Common myeloid progenitor, CD34-positive (primary cell): ENCODE data around the gene MDM4.
A peak's percentile ranks its signal among the peaks of the same experiment; 100 is the strongest.

ENCODE experiments used
- CTCF ChIA-PET: fragments of 350-600 bp; sonication (Branson Sonifier 250); formaldehyde crosslinking; loops from one replicate; lab custom pipeline; 2021; ENCODE audit warnings: antibody characterized with exemption; lab: Charles Lee
- POLR2A ChIA-PET: fragments of 350-600 bp; sonication (Branson Sonifier 250); formaldehyde crosslinking; loops from one replicate; lab custom pipeline; 2021; ENCODE audit warnings: antibody characterized with exemption; lab: Charles Lee
- DNase-seq, 3 donors: peaks; one replicate each; pipeline versions ENCODE4 v3.0.0 to v3.0.0-alpha.2; 2013
- H3K27ac ChIP-seq, 2 experiments: 1 replicate in 1 of 2; 2 replicates in 1 of 2; pipeline ENCODE4 v1.7.0; 2013; ENCODE audit warnings: inconsistent platforms in 2 of 2, low read length in 2 of 2, mild to moderate bottlenecking in 2 of 2, low read depth in 1 of 2, moderate library complexity in 1 of 2; ENCODE audit not compliant: severe bottlenecking in 2 of 2, insufficient read depth in 1 of 2, poor library complexity in 1 of 2
- H3K27me3 ChIP-seq, 5 experiments: replicated peaks in 2 of 5; 1 replicate in 3 of 5; 2 replicates in 2 of 5; pipeline versions ENCODE4 v1.6.1 to v1.7.0; 2013; ENCODE audit warnings: low read length in 4 of 5, mild to moderate bottlenecking in 2 of 5, moderate library complexity in 2 of 5, inconsistent platforms in 1 of 5; ENCODE audit not compliant: insufficient read depth in 5 of 5, control insufficient read depth in 4 of 5
- H3K36me3 ChIP-seq, 4 experiments: 1 replicate in 2 of 4; 2 replicates in 2 of 4; pipeline versions ENCODE4 v1.6.1 to v1.7.0; 2013; ENCODE audit warnings: low read length in 3 of 4, control low read depth in 1 of 4, mild to moderate bottlenecking in 1 of 4; ENCODE audit not compliant: control insufficient read depth in 4 of 4, insufficient read depth in 4 of 4
- H3K4me1 ChIP-seq, 4 experiments: 1 replicate in 3 of 4; 2 replicates in 1 of 4; pipeline versions ENCODE4 v1.6.1 to v1.7.1; 2013; ENCODE audit warnings: low read length in 3 of 4, mild to moderate bottlenecking in 3 of 4, control low read depth in 1 of 4, inconsistent platforms in 1 of 4, moderate library complexity in 1 of 4; ENCODE audit not compliant: control insufficient read depth in 4 of 4, insufficient read depth in 4 of 4; ENCODE audit errors: control extremely low read depth in 1 of 4
- H3K4me3 ChIP-seq, 7 experiments: 1 replicate in 4 of 7; 2 replicates in 3 of 7; pipeline versions ENCODE4 v1.5.1 to v1.7.0; 2013; ENCODE audit warnings: mild to moderate bottlenecking in 7 of 7, low read length in 6 of 7, moderate library complexity in 6 of 7, inconsistent platforms in 2 of 7, low read depth in 2 of 7, control low read depth in 1 of 7; ENCODE audit not compliant: insufficient read depth in 4 of 7, control insufficient read depth in 1 of 7; ENCODE audit errors: extremely low read depth in 1 of 7
- H3K9me3 ChIP-seq, 5 experiments: 1 replicate in 4 of 5; 2 replicates in 1 of 5; pipeline versions ENCODE4 v1.6.1 to v1.7.1; 2013; ENCODE audit warnings: low read length in 4 of 5, mild to moderate bottlenecking in 2 of 5, inconsistent platforms in 1 of 5, low read depth in 1 of 5, moderate library complexity in 1 of 5; ENCODE audit not compliant: control insufficient read depth in 4 of 5, insufficient read depth in 2 of 5; ENCODE audit errors: control extremely low read depth in 1 of 5
- WGBS: methylation state at CpG from one replicate; pipeline ENCODE4 v1.1.5; 2013; ENCODE audit not compliant: insufficient coverage; 5-methylcytosine and 5-hydroxymethylcytosine counted together

Gene MDM4

DNA sequence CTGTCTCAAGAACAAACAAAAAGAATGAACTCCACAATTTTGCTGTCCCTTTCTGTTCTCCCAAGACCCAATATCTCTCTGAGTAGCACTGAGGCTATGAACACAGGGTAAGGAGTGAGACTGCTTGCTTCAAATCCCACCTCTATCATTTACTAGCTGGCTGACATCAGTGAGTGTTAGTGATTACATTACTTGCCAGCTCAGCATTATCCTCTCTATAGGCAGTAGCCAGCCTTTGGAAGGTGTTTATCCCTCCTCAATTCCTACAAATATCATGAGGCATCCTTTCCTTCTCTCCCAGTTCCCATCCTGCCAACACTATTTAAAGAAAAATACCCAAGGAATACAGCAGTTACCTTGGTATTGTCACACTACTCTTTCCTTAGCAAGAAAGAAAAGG, 24.6 kb upstream of the MDM4 start:
- H3K9me3 ChIP-seq: no peaks in the 10 kb centered on the region
- H3K27ac ChIP-seq: no peak overlapping the region
- H3K27me3 ChIP-seq: no peaks in the 10 kb centered on the region
- peaks cover 9 to 56% (median 43%) of the 10 kb centered on the region in 4 experiments for H3K4me1 ChIP-seq
- CTCF ChIA-PET: interaction anchor here (1.7 to 20.1 kb wide), 6 partner anchors 9 to 50 kb away, joined by 9 to 916 read pairs (median 36); no protein-coding TSS in a partner anchor
- H3K36me3 ChIP-seq: peaks cover 0 to 2% (median 0%) of the 10 kb centered on the region in 4 experiments
- POLR2A ChIA-PET: no interaction called here
- H3K4me3 ChIP-seq: peak overlapping the region in 1 of 7 experiments; percentile 95
- DNase-seq: no peak

DNA sequence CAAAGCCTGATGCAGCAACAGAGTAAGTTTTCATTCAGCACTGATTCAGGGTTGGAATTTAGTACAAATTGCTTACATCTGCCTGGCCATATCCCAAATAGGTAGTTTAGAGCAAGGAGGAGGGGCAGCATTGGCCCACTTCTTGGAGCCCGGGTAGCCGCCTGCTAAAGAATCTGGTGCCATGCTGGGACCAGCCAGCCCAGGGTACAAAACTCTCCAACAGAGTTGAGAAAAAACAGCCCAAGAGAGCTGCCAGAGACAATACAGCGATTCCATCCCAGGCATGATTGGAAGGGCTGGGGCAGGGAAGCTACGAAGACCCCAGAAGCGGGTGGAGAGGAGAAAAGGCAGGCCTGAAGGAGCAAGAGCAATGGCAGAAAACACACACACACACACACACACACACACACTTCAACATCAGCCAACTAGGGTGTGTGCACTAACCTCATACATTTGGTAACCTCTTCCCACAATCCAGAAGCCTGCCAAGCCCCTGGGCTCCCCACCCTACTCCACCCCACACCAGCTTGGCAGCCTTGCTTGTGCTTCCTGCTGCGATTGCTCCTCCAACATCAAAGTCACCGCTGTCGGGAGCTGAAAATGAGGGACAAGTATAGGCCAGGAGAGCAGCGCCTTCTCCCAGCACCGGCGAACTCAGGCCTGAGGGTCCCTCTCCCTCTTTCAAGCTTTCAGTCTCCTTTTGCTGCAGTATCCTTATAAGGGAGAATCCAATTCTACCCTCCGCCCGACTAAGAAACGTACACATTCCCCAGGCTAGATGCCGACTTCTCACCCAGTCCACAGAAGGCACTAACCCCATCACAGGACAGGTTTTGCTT, 22.8 kb upstream of the MDM4 start:
- H3K4me1 ChIP-seq: peaks cover 9 to 64% (median 44%) of the 10 kb centered on the region in 4 experiments
- no peaks in the 10 kb centered on the region for H3K36me3 ChIP-seq
- H3K9me3 ChIP-seq: no peaks in the 10 kb centered on the region
- CTCF ChIA-PET: interaction anchor here (0.7 to 20.1 kb wide), 19 partner anchors 7 to 314 kb away, joined by 3 to 916 read pairs (median 4); no protein-coding TSS in a partner anchor
- H3K27ac ChIP-seq: peak overlapping the region in 1 of 2 experiments; percentile 76
- peak overlapping the region; percentile 72 to 95 (median 84) for H3K4me3 ChIP-seq
- DNase-seq: peak in 2 of 3 donors; percentile 65 to 73
- no peaks in the 10 kb centered on the region for H3K27me3 ChIP-seq
- 12% methylated on average over 9 of the region's 15 CpGs for WGBS
- POLR2A ChIA-PET: interaction anchor here (1.2 to 2.0 kb wide), 4 partner anchors 10 to 47 kb away, joined by 3 to 8 read pairs (median 6); no protein-coding TSS in a partner anchor

DNA sequence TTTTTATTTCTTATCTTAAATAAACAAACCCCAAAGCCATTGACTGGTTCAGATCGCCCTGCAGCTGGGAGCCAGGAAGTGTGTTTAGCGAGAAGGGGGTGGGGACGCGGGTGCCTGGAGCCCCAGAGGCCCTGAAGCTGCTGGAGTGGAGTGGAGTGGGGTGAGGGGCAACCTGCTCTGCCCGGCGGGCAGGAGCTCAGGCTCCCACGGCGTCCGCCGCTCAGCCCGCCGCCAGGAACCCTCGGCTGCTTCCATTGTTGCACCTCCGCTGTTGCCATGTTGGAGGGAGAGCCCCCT, 22.3 kb upstream of the MDM4 start:
- H3K36me3 ChIP-seq: no peaks in the 10 kb centered on the region
- WGBS: 0% methylated on average over 11 of the region's 14 CpGs
- ChIA-PET POLR2A (interaction anchor here (1.2 to 2.0 kb wide), 5 partner anchors 9 to 48 kb away, joined by 3 to 8 read pairs (median 4); no protein-coding TSS in a partner anchor), CTCF (interaction anchor here (0.7 to 20.1 kb wide), 17 partner anchors 7 to 313 kb away, joined by 3 to 916 read pairs (median 4); no protein-coding TSS in a partner anchor)
- peaks cover 9 to 64% (median 44%) of the 10 kb centered on the region in 4 experiments for H3K4me1 ChIP-seq
- DNase-seq: peak; percentile 63 to 91 (median 86)
- H3K4me3 ChIP-seq: peak overlapping the region; percentile 72 to 95 (median 84)
- H3K27me3 ChIP-seq: no peaks in the 10 kb centered on the region
- H3K9me3 ChIP-seq: no peaks in the 10 kb centered on the region
- H3K27ac ChIP-seq: peak overlapping the region in 1 of 2 experiments; percentile 76

DNA sequence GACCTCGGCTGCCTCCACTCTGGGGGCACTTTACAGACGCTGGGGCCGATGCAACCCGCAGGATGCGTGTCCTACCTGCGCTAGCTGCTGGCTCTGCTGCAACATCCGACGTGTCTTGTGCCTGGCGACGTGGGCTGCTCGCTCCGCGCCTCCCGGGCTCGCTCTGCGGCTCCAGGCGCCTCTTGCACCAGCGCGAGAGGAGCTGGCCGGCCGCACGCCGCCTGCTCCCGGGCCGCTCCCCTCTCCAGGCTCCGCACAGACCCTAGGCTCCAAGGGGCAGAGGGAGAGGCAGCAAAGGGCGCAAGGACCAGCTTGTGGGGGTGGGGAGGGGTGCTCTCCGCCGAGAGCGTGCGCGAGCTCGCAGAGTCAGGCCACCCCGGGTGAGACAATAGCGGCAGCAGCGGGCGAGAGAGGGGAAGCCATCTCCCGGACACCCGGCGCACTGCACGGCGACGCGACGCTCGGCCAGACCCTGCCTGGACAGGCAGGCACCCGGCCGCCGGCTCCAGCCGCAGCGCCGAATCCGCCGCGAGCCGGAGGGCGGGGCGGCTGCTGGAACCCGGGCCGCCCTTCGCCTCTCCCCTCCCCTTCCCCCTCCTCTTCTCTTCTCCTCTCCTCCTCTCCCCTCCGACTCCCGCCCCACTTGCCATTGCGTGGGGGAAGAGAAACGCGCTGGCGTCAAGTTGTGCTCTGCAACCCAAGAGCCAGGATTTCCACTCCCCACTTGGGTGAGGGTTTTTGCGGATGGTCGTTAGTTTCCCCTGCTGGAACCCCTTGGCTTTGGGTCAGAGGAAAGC, 21.7 kb upstream of the MDM4 start, which contains the start of gene PIK3C2B:
TSS of gene PIK3C2B (minus strand) at position 525 of the 797 bp plus-strand sequence. CDS start 25,003 bp downstream, outside the sequence.
- Histone ChIP-seq H3K27me3 (no peaks in the 10 kb centered on the region), H3K4me3 (peak within 1 kb of the TSS; percentile 72 to 95 (median 84)), H3K36me3 (no peaks in the 10 kb centered on the region), H3K4me1 (peaks cover 9 to 65% (median 45%) of the 10 kb centered on the region in 4 experiments), H3K27ac (peak within 1 kb of the TSS in 1 of 2 experiments; percentile 76), H3K9me3 (no peaks in the 10 kb centered on the region)
- peak; percentile 71 to 86 (median 77) for DNase-seq
- POLR2A ChIA-PET: interaction anchor here (1.2 to 2.0 kb wide), 6 partner anchors 9 to 48 kb away, joined by 3 to 9 read pairs (median 6); no protein-coding TSS in a partner anchor
- CTCF ChIA-PET: interaction anchor here (0.7 to 20.1 kb wide), 17 partner anchors 7 to 312 kb away, joined by 3 to 916 read pairs (median 4); no protein-coding TSS in a partner anchor
- 0% methylated on average over 51 of the region's 69 CpGs for WGBS

DNA sequence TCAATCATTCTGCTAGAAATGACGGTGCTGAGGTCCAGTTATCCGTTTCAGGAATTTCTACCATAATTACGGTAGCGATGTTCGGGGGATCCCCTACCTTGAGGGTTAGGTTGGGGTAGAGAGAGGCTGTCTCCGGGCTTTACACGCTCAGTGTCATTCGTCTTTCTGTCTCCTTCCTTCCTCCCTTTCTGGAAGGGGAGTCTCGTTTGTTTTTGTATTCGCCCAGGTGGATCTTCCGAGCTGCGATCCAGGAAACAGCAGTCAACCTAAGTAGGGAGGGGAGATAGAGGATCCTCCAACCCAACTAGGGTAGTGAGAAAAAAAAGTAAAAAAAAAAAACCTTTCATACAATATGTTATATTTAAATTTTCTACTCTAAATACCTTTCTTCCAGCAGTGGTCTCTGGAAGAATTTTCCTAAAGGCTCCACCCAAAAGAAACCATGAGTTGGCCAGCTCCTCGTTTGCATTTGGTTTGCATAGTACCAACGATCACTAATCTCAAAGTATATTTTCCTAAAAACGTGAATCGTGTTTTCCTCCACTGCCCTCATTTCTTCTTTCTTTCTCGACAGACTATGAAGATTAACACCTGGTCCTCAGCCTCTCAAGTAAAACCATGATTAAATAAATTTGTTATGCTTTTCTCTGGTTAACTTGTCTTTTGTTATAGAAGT, 21.0 kb upstream of the MDM4 start:
- 4% methylated on average over 5 of the region's 17 CpGs for WGBS
- H3K4me1 ChIP-seq: peaks cover 9 to 60% (median 42%) of the 10 kb centered on the region in 4 experiments
- H3K27ac ChIP-seq: peak overlapping the region in 1 of 2 experiments; percentile 76
- no peaks in the 10 kb centered on the region for H3K36me3 ChIP-seq
- ChIA-PET POLR2A (interaction anchor here (1.2 to 2.0 kb wide), 5 partner anchors 8 to 49 kb away, joined by 4 to 9 read pairs (median 8); no protein-coding TSS in a partner anchor), CTCF (interaction anchor here (0.7 to 20.1 kb wide), 11 partner anchors 10 to 312 kb away, joined by 3 to 916 read pairs (median 7); no protein-coding TSS in a partner anchor)
- peak in 1 of 3 donors; percentile 55 for DNase-seq
- H3K4me3 ChIP-seq: peak overlapping the region; percentile 72 to 95 (median 84)
- no peaks in the 10 kb centered on the region for H3K9me3 ChIP-seq
- H3K27me3 ChIP-seq: no peaks in the 10 kb centered on the region

DNA sequence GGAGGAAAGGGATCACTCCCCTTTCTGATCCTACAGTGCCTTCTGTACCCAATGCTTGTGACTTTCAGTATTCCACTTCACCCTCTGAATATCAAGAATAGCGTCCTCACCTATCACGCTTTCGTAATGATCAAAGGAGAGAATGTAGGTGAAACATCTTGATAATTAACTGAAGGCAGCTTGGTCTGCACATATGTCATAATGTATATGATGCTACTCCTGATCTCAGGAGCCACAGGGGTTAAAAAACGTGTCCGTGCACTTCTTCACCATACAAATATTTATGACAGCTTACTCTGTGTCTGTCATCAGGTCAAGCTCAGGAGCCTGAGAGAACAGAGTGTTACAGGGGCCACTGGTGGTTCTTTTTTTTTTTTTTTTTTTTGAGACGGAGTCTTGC, 20.4 kb upstream of the MDM4 start:
- POLR2A ChIA-PET: interaction anchor here (2.0 kb wide), 2 partner anchors 11 to 50 kb away, joined by 8 to 9 read pairs; no protein-coding TSS in a partner anchor
- no peaks in the 10 kb centered on the region for H3K27me3 ChIP-seq
- peak overlapping the region in 3 of 7 experiments; percentile 80 to 95 (median 80) for H3K4me3 ChIP-seq

More for the DNA sequence above, 20.4 kb upstream of the MDM4 start:
- no peak for DNase-seq
- H3K4me1 ChIP-seq: peaks cover 9 to 55% (median 41%) of the 10 kb centered on the region in 4 experiments
- no CpG with 5 or more reads among the region's 6 CpGs for WGBS
- CTCF ChIA-PET: interaction anchor here (1.3 to 20.1 kb wide), 5 partner anchors 17 to 54 kb away, joined by 3 to 916 read pairs (median 15); no protein-coding TSS in a partner anchor
- no peaks in the 10 kb centered on the region for H3K36me3 ChIP-seq
- H3K9me3 ChIP-seq: no peaks in the 10 kb centered on the region
- no peak overlapping the region for H3K27ac ChIP-seq
